ENCODE data around the gene ERP29.
"Not testable (repeated sequence)": the region's sequence is repeated elsewhere in the genome, so short reads cannot be mapped to it uniquely, and the experiment has no call there.

Gene ERP29

DNA sequence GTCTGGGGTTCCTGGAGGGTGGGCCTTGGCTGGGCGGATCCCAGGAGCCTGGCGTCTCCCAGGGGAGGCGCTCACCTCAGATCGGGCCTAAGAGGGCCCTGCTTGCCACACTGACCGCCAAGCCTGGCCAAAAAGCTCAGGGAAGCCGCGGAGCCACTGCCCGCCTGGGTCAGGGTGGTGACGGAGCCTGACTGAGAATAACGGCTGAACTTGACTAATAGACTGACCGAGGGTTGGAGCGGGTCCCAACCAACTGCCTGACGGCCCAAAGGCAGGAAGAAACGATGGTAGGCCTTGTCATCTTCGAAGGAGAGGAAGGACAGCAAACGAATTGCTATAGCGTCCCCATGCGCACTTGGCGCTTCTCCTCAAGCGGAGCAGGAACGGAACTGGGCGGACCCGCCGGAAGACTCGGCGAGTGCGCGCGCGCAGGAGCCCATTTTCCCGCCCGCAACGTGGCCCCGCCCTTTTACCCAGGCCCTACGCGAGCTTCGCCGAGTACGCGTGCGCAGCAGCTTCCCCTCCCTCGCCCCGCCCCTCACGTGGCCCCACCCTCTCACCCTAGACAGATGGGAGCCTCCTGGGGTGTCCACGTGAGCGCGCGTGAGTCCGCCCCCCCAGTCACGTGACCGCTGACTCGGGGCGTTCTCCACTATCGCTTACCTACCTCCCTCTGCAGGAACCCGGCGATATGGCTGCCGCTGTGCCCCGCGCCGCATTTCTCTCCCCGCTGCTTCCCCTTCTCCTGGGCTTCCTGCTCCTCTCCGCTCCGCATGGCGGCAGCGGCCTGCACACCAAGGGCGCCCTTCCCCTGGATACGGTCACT, at the start of gene ERP29, which contains the start of gene TMEM116:
Gene ERP29 (plus strand): TSS at position 652 of the 826 bp plus-strand sequence. CDS start 40 bp downstream, at position 692.
Gene TMEM116 (minus strand): TSS at position 391 of the 826 bp plus-strand sequence. CDS start 7,895 bp downstream, outside the sequence.
- peak; percentile 99 for DNase-seq (ENCODE audit: low spot score)

DNA sequence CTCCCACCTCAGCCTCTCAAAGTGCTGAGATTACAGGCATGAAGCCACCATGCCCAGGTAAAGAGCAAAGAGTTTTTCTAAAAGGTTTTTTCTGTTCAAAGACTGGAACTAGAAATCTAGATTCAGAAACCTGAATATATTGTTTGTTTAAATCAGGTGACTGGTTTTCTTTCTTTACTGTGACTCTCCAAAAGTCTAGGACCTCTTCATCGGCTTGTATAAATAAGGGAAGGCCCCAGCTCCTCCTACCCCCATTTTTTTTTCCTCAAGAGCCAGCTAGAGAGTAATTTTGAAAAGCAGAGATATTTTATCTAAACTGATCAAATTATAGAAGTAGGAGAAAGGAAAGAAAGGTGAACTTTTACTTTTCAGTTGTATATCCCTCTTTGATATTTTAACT, 48.3 kb upstream of the ERP29 start:
- DNase-seq (ENCODE audit: low spot score): no peak

DNA sequence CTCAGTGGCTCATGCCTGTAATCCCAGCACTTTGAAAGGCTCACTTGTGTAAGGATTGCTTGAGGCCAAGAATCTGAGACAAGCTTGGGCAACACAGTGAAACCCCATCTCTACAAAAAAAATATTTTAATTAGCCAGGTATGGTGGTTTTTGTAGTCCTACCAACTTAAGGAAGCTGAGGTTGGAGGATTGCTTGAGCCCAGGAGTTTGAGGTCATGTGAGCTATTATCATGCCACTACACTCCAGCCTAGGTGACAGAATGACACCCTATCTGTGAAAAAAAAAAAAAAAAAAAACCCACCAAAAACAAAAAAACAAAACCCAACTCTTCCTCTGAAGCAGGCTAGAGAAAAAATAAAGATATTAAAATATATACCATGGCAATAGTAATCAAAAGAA, 41.4 kb upstream of the ERP29 start:
- DNase-seq (ENCODE audit: low spot score): no peak

DNA sequence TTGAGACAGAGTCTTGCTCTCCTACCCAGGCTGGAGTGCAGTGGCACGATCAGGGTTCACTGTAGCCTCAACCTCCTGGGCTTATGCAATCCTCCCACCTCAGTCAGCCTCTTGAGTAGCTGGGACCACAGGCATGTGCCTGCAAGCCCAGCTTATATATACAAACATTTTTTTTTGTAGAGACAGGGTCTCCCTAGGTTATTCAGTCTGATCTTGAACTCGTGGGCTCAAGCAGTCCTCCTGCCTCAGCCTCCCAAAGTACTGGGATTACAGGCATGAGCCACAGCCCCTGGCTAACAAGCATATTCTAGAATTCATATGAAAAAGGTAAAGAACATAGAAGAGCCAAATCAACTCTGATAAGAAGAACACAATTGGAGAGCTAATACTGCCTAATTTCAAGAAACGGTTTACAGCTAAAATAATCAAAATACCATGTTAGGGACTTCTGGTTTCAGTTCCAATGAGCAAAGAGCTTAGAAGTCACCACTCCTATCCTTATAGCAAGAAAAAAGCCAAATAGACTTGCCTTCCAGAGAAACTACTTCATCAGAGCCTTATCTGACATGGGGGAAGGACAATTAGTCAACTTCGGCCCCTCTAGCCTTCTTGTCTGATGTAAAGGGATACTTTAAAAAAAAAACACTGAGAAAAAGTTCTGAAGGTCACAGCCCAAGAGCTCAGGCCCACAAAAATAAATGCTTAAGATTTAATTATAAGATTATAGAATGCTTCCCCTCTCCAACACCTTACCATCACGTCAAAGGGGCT, 37.9 kb upstream of the ERP29 start:
- no peak for DNase-seq (ENCODE audit: low spot score)

DNA sequence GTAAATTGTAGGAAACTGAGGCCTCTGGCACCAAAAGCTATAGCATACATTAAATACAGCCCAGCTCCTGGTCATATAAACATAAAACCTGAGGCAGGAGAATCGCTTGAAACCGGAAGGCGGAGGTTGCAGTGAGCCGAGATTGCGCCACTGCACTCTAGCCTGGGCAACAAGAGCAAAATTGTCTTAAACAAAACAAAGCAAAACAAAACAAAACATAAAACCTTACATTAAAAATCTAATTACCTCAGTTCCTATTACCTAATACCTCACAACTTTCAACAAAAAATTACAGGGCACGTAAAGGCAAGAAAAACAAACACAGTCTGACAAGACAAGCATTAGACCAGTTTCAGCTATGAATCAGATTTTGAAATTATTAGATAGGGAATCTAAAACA, 36.9 kb upstream of the ERP29 start:
- no peak for DNase-seq (ENCODE audit: low spot score)

DNA sequence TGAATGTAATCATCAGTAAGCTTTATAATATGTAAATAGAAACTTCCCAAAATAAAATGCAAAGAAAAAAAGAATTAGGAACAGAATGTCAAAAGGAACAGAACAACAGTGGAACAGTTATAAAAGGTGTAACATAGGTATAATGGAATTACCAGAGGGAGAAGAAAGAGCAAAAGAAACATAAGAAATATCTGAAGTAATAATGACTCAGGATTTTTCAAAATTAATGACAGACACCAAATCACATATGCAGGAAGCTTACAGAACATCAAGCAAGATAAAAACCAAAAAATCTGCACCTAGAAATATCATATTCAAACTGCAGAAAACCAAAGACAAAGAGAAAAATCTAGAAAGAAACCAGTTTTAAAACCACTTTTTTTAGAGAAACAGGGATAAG, 36.4 kb upstream of the ERP29 start:
- no peak for DNase-seq (ENCODE audit: low spot score)

DNA sequence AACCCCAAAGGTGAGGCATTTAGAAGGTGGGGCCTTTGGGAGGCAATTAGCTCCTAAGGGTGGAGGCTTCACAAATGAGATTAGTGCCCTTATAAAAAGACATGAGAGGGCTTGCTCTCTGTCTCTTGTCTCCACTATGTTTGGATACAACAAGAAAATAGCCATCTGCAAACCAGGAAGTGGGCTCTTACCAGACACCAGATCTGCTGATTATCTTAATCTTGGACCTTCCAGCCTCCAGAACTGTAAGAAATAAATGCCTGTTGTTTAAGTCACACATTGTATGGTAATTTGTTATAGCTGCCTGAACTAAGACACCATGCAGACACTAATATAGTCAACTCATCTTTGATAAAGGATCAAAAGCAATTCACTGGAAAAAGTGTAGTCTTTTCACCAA, 34.7 kb upstream of the ERP29 start:
- no peak for DNase-seq (ENCODE audit: low spot score)

DNA sequence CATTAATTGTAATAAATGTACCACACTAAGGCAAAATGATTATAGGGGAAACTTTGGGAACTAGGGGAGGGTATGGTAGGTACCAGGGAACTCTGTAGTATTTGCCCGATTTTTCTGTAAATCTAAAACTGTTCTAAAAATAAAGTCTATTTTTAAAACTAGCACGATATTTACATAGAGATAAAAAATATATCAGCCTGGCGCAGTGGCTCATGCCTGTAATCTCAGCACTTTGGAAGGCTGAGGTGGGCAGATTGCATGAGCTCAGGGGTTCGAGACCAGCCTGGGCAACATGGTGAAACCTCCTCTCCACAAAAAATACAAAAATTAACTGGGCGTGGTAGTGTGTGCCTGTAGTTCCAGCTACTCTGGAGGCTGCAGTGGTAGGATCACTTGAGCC, 32.6 kb upstream of the ERP29 start:
- DNase-seq (ENCODE audit: low spot score): no peak

DNA sequence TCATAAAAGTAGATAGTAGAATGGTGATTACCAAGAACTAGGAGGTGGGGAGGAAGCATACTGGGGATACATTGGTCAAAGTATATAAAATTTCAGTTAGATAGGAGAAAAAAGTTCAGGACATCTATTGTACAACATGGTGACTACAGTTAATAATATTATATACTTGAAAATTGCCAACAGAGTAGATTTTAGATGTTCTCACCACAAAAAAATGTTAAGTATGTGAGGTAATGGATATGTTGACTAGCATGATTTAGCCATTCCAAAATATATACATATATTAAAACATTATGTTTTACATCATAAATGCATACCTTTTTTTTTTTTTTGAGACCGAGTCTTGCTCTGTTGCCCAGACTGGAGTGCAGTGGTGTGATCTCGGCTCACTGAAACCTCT, 31.2 kb upstream of the ERP29 start:
- DNase-seq (ENCODE audit: low spot score): no peak

DNA sequence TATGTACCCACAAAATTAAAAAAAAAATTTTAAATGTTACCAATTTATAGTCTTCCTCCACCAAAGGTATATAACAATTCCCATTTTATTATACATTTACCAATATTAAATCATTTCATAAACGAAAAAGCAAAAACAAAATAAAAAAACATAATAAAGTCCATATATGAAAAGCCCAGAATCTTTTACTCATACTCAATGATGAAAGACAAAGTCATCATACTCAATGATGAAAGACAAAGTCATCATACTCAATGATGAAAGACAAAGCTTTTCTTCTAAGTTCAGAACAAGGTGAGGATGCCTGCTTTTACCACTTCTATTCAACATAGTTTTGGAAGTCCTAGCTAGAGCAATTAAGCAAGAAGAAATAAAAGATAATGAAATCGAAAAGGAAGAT, 28.4 kb upstream of the ERP29 start:
- DNase-seq (ENCODE audit: low spot score): no peak

DNA sequence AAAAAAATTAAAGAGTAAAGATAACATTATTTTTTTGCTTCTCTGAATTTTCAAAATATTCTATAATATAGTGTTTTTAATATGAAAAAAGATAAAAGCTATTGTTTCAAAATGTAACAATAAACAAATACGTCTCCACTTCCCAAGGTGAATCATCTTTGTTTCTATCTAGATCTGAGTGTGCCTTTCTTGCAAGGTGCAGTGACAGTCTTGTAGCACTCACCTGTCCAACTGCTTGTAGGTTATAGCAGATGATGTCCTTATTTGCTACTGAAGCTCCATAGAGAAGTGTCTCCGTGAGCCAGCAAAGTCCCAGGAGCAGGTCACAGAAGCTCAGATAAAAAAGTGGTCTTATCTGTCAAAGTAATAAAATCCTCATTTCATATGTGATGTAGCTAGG, 21.7 kb upstream of the ERP29 start:
- no peak for DNase-seq (ENCODE audit: low spot score)

DNA sequence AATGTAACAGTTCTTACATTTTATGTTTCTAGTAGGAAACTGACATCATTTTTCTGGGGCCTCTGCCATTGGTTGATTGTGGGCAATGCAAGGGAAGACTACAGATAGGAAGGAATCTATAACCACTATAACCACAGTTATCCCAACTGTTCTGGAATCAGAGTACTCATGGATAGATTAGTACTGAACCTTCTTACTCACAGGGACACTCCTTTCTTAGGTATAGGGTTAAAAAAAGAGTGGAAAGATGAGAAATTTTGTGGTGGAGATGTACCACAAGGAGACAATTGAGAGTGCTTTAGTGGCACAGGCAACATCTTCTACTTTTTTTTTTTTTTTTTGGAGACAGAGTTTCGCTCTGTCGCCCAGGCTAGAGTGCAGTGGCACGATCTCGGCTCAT, 21.3 kb upstream of the ERP29 start:
- DNase-seq (ENCODE audit: low spot score): no peak

DNA sequence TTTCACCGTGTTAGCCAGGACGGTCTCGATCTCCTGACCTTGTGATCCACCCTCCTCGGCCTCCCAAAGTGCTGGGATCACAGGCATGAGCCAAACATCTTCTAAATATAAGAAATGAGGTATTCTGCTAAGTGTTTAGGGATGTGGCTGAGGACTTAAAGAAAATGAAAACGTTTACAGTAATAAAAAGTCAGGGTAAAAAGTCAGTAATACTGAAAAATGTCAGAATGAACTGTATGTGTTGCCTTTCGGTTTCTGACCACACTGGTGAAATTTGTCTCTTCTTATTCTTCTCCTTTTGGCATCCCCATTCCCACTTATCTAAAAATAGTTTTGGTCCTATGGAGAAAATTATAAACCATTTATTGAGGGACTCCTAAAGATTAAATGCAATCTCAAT, 20.8 kb upstream of the ERP29 start:
- no peak for DNase-seq (ENCODE audit: low spot score)

DNA sequence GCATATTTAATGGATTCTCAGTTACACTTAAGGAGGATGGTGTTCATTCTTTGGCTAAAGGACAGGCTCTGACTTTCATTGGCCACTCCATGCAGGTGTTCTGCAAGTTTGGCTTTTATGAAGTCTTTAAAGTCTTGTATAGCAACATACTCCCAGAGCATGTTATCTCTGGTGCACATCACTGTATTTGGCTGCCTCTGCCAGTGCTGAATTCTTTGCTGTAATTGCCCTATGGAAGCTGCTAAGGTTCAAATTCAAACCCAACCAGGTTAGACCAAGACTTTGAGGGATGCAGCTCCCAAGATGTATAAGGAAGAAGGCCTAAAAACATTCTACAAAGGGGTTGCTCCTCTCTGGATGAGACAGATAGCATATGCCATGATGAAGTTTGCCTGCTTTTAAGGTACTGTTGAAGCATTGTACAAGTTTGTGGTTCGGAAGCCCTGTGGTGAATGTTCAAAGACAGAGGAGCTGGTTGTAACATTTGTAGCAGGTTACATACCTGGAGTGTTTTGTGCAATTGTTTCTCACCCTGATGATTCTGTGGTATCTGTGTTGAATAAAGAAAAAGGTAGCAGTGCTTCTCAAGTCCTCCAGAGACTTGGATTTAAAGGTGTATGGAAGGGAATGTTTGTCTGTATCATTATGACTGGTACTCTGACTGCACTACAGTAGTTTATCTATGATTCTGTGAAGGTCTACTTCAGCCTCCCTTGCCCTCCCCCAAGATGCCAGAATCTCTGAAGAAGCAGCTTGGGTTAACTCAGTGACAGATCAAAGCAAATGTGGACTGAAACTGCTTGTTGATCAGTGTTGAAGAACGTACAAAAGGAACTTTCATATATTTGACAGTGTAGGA, 19.7 kb upstream of the ERP29 start:
- no peak for DNase-seq (ENCODE audit: low spot score)

DNA sequence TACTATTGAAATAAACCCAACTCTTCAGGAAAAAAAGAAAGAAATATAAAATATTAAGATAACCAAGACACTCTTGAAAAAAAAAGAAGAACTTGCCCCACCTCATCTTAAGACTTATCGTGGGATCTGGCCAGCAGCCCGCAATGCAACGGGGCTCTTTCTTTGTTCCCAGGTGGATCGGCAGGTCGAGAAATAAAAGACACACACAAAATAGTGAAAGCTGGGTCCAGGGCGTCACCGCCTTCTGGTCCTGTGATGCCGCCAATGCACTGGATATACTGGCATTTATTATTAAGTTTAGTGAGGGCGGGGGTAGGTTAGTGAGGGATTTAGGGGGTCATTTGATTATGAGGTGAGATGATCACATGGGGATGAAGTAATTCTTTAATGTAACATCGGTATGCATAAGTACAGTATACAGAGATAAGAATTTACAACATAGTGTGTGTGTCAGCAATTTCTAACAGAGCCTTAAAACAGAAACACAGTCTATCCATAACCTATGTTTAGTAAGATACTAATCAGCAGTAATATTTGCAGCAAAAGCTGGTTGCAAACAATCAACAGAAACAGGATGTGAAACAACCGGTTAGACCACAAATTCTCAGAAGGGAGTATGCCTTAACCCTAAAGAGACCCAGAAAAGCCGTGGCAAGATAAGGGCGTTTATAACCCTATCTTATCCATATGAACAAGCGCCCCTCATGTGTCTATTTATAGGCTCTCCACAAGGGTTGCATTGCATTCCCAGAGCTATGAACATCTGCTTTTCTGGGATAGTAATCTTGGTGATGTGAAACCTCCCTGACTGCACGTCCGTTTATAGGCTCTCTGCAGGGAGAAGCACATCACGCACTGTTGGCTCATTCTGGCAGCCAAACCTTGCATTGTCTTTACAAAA, 18.8 kb upstream of the ERP29 start:
- not testable (repeated sequence) for DNase-seq (ENCODE audit: low spot score)

DNA sequence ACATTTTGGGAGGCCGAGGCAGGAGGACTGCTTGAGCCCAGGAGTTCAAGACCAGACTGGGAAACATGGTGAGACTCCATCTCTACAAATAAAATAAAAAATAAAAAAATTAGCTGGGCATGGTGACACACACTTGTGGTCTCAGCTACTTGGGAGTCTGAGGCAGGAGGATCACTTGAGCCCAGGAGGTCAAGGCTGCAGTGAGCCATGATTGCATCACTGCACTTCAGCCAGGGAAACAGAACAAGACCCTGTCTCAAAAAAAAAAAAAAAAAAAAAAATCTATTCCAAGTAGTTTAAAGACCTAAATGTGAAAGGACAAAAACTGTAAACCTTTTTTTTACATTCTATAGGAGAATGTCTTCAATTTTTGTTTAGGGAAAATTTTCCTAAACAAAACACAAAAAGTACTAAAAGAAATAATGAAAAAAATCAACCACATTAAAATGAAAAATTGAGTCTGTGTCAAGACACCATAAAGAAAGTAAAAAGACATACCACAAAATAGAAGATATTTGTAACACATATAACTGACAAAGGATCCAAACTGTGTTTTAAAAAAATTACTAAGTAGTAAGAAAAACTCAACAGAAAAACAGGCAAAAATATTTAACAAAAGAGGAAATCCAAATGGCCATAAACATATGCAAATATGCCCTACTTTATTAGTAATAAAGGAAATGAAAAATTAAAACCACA, 17.3 kb upstream of the ERP29 start:
- DNase-seq (ENCODE audit: low spot score): no peak

DNA sequence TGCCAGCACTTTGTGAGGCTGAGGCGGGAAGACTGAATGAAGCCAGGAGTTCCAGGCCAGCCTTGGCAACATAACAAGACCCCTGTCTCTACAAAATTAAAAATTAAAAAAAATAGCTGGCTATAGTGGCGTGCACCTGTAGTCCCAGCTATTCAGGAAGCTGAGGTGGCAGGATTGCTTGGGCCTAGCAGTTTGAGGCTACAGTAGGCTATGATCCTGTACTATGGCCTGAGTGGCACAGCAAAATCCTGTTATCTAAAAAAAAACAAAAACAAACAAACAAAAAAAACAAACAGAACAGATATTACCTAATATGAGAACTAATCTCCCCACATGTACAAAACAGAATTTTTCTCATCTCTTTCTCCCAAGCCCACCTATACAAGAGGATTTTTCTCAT, 15.9 kb upstream of the ERP29 start:
- DNase-seq (ENCODE audit: low spot score): no peak

DNA sequence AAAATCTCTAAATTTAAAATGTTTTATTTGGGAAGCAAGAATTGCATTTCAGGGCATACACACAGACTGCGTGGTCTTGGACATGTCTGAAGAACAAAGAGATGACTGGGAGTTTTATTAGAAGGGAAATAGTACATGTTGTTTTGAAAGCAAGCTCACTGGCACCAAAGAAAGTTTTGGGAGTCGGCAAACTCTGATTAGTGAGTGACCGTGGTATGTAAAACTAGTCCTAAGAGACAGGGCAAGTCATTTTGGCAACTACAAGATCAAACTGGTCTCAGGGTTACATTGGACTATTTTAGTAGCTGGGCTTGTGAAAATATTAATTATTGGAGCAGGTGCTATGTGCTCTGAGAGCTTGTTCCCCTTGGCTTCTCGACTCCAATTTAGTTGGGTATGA, 15.2 kb upstream of the ERP29 start:
- no peak for DNase-seq (ENCODE audit: low spot score)

DNA sequence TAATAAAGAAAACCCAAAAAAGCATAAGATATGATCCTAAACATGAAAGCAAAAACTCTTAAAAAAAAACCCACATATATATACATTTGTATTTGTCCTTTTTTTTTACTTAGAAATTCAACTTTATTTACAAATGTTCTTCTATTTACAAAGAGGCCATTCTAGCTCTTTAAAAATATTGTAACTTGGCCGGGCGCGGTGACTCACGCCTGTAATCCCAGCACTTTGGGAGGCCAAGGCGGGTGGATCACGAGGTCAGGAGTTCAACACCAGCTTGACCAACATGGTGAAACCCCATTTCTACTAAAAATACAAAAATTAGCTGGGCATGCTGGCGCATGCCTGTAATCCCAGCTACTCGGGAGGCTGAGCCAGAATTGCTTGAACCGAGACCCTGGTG, 14.1 kb upstream of the ERP29 start:
- not testable (repeated sequence) for DNase-seq (ENCODE audit: low spot score)

DNA sequence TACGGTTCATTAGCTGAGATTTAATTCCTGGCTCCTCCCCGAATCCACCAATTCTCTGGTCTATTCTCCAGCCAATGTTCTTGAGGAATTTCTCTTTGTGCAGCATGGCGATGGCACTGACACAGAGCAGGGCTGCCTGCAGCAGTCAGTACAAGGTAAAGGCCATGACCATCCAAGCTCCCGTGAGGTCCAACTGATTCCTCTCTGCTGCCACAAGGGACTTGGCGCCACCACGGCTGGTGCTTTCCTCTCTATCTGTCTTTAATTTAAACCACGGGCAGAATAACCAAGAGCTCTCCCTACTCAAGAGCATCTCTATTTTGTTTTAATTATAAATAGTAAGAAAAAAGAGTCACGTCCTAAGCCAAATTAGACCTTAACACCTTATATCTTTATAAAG, 12.4 kb upstream of the ERP29 start:
- no peak for DNase-seq (ENCODE audit: low spot score)

DNA sequence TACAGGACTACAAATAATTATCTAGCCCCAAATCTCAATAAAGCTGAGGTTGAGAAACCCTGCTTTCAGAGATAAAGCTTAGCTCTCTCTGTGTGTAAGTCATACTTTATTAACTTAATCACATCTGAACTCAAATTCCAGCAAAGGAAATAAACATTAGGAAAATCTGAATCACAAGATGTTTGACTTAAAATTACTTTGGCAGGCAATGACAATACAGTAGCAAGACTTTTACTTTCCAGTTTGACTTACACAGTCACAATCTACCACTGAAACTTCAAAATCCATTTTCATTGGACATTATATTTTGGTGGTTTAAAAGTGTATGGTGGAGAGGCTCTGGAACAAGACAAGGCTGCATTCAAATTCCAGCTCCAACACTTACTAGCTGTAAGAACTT, 11.7 kb upstream of the ERP29 start:
- DNase-seq (ENCODE audit: low spot score): no peak
